Suprapubic skin (tissue), 4 donors: ENCODE measurements around the gene PRMT7. TPM values are rescaled to one million over a fixed set of nuclear protein-coding genes. Genes with fewer than 3 reads are reported as not detected.

Source experiments
- DNase-seq, 2 donors: peaks; one replicate each; pipeline ENCODE4 v3.0.0-alpha.2; 2019; ENCODE audit warnings: low spot score in 2 of 2
- H3K27ac ChIP-seq: fragments of 200-600 bp; sonication (generic); one replicate; pipeline ENCODE4 v1.5.1; 2019
- H3K27me3 ChIP-seq: fragments of 200-600 bp; sonication (generic); one replicate; pipeline ENCODE4 v1.5.1; 2019
- H3K36me3 ChIP-seq: fragments of 200-600 bp; sonication (generic); one replicate; pipeline ENCODE4 v1.5.1; 2019
- H3K4me1 ChIP-seq: fragments of 200-600 bp; sonication (generic); one replicate; pipeline ENCODE4 v1.5.1; 2019
- H3K4me3 ChIP-seq: fragments of 200-600 bp; sonication (generic); one replicate; pipeline ENCODE4 v1.5.1; 2019; ENCODE audit warnings: mild to moderate bottlenecking
- H3K9me3 ChIP-seq: fragments of 200-600 bp; sonication (generic); one replicate; pipeline ENCODE4 v1.5.1; 2019
- EP300 ChIP-seq: sonication (generic); formaldehyde crosslinking; IDR thresholded peaks from one replicate; pipeline ENCODE4 v1.6.1; 2017; ENCODE audit warnings: antibody characterized with exemption
- POLR2A ChIP-seq, 2 donors: fragments of 450-650 bp; IDR thresholded peaks; one replicate each; pipeline ENCODE4 v1.6.1; 2017; ENCODE audit warnings: antibody characterized with exemption in 2 of 2, mild to moderate bottlenecking in 2 of 2, moderate library complexity in 2 of 2
- POLR2AphosphoS5 ChIP-seq, 3 donors: sonication (generic); formaldehyde crosslinking; IDR thresholded peaks; one replicate each; pipeline ENCODE4 v1.6.1; 2017; ENCODE audit warnings: antibody characterized with exemption in 3 of 3
- WGBS: methylation state at CpG from one replicate; pipeline ENCODE4 v1.1.5; 2018; 5-methylcytosine and 5-hydroxymethylcytosine counted together
- total RNA-seq, 4 donors: library from RNA; depleted of rRNA; stranded (reverse); fragments of >200 nt; gene quantifications; one replicate each; pipeline ENCODE4 v1.1.0, GENCODE V29; 2016
- TF ChIP-seq, protein P1 (sequence below), 2 donors: fragments of 200-600 bp in 1 of 2; fragments of 450-650 bp in 1 of 2; sonication (generic) in 1 of 2; IDR thresholded peaks; one replicate each; pipeline ENCODE4 v1.5.1; 2016 to 2019; ENCODE audit warnings: antibody characterized with exemption in 2 of 2, mild to moderate bottlenecking in 1 of 2, moderate library complexity in 1 of 2

PRMT7 gene
- total RNA-seq, 4 donors from 2014 or later: 38.8 to 101 (median 69.9) TPM

DNA sequence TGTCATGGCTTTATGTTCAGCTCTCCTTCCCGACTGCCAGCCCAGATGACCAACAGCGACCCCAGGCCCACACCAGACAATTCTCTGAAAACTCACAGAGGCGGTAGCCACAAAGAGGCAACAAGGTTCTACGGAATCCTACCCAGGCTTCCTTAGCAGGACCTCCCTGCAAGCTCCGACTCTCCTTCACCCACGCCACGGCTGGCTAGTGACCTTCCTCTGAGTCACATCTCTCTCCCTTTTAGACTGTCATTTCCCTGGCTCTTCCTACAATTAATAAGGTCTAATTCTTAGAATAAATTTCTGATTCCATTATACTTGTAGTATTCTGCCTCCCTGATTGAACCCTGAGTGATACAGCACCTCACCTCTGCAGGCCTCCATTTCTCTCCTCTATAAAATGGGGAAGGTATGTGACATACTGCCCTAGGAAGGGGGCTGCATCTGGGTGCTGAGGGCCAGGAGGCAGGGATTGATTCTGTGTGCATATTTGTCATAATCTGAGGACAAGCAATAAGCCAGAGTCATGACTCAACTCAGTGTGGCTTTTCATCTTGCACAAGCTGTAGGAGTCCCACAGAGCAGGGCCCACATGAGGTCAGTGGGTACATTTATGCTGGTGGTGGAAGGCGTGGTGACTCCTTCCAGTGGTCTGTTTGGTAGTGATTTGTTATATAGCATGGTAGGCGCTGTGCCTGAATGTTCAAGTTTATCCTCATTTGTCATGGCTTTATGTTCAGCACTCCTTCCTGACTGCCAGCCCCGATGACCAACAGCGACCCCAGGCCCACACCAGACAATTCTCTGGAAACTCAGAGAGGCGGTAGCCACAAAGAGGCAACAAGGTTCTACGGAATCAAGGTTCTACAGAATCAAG lies 91.3 kb downstream of the PRMT7 start:
- H3K9me3 ChIP-seq: no peaks in the 10 kb centered on the region
- DNase-seq: no peak
- H3K27me3 ChIP-seq: no peaks in the 10 kb centered on the region
- no peaks in the 10 kb centered on the region for H3K36me3 ChIP-seq
- TF ChIP-seq POLR2A (IDR thresholded peaks at IDR 0.05) (no peak), POLR2AphosphoS5 (IDR thresholded peaks at IDR 0.05) (no peak)
- TF ChIP-seq, protein P1, sequence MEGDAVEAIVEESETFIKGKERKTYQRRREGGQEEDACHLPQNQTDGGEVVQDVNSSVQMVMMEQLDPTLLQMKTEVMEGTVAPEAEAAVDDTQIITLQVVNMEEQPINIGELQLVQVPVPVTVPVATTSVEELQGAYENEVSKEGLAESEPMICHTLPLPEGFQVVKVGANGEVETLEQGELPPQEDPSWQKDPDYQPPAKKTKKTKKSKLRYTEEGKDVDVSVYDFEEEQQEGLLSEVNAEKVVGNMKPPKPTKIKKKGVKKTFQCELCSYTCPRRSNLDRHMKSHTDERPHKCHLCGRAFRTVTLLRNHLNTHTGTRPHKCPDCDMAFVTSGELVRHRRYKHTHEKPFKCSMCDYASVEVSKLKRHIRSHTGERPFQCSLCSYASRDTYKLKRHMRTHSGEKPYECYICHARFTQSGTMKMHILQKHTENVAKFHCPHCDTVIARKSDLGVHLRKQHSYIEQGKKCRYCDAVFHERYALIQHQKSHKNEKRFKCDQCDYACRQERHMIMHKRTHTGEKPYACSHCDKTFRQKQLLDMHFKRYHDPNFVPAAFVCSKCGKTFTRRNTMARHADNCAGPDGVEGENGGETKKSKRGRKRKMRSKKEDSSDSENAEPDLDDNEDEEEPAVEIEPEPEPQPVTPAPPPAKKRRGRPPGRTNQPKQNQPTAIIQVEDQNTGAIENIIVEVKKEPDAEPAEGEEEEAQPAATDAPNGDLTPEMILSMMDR (IDR thresholded peaks at IDR 0.05): no peak
- 78% methylated on average over 12 of the region's 13 CpGs for WGBS
- H3K4me3 ChIP-seq: no peak overlapping the region
- no peaks in the 10 kb centered on the region for H3K4me1 ChIP-seq
- no peak overlapping the region for H3K27ac ChIP-seq

DNA sequence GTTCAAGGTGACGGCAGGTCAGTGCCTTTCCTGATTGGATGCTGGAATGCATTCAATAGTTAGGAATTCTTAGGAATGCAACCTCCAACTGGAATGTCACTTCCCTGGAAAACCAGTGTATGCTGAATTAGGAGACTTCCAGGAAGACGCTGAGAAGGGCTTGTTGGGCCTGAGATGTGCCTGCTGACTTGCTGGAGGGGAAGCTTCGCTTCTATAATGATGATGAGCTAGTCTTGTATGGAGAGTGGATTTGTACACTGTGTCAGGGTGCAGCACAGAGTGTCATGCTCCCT lies 91.9 kb downstream of the PRMT7 start:
- TF ChIP-seq POLR2AphosphoS5 (IDR thresholded peaks at IDR 0.05): no peak
- TF ChIP-seq EP300: no peak
- no peak for TF ChIP-seq POLR2A (IDR thresholded peaks at IDR 0.05)
- TF ChIP-seq, protein P1 (IDR thresholded peaks at IDR 0.05): no peak
- Histone ChIP-seq H3K9me3 (no peaks in the 10 kb centered on the region), H3K27me3 (no peaks in the 10 kb centered on the region), H3K4me1 (no peaks in the 10 kb centered on the region), H3K27ac (no peak overlapping the region), H3K36me3 (no peaks in the 10 kb centered on the region), H3K4me3 (no peak overlapping the region)
- 85% methylated on average over 3 of the region's 3 CpGs for WGBS
- no peak for DNase-seq

DNA sequence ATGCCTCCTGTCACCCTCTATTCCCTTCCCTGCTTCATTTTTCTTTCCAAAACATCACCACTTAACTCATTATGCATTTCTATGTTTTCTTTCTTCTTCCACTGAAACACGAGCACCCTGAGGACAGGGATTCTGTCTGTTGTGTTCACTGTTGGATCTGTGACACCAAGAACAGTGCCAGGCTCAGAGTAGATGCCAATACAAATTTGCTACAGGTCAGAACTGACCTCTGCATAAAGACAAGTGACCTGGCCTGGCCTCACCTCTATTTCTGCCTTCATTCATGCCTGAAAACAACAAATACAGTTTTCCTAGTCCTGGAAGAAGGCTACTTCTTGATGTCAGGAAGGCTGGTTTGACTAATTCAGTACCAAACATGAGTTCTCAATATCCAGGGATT lies 92.4 kb downstream of the PRMT7 start:
- Histone ChIP-seq H3K27ac (no peak overlapping the region), H3K9me3 (no peaks in the 10 kb centered on the region), H3K4me1 (no peaks in the 10 kb centered on the region), H3K27me3 (no peaks in the 10 kb centered on the region), H3K4me3 (no peak overlapping the region), H3K36me3 (no peaks in the 10 kb centered on the region)
- WGBS: 62% methylated on average over 1 of the region's 1 CpG
- TF ChIP-seq POLR2AphosphoS5 (IDR thresholded peaks at IDR 0.05): no peak
- TF ChIP-seq EP300: no peak
- no peak for TF ChIP-seq POLR2A (IDR thresholded peaks at IDR 0.05)
- TF ChIP-seq, protein P1 (IDR thresholded peaks at IDR 0.05): no peak
- DNase-seq: no peak

DNA sequence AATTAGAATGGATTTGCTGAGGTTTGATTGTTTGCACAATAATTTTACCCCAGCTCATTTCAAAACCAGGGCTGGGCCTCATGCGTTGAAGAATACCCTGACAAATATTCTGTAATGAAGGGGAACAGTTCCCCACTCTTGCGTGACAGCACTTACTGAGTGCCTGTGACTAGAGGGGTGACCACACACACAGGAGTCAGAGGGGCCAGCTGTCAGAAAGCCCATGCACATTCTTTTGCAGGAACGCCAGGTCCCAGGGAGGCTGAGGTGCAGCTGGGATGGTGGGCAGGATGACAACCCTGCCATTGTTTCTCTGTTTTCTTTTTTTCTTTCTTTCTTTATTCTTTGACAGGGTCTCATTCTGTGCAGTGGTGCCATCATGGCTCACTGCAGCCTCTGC lies 92.9 kb downstream of the PRMT7 start:
- H3K27me3 ChIP-seq: no peaks in the 10 kb centered on the region
- H3K27ac ChIP-seq: no peak overlapping the region
- 86% methylated on average over 3 of the region's 3 CpGs for WGBS
- no peak overlapping the region for H3K4me3 ChIP-seq
- DNase-seq: no peak
- no peaks in the 10 kb centered on the region for H3K36me3 ChIP-seq
- no peak for TF ChIP-seq EP300
- no peak for TF ChIP-seq POLR2AphosphoS5 (IDR thresholded peaks at IDR 0.05)
- TF ChIP-seq, protein P1 (IDR thresholded peaks at IDR 0.05): no peak
- no peak for TF ChIP-seq POLR2A (IDR thresholded peaks at IDR 0.05)
- H3K9me3 ChIP-seq: no peaks in the 10 kb centered on the region
- H3K4me1 ChIP-seq: no peaks in the 10 kb centered on the region

DNA sequence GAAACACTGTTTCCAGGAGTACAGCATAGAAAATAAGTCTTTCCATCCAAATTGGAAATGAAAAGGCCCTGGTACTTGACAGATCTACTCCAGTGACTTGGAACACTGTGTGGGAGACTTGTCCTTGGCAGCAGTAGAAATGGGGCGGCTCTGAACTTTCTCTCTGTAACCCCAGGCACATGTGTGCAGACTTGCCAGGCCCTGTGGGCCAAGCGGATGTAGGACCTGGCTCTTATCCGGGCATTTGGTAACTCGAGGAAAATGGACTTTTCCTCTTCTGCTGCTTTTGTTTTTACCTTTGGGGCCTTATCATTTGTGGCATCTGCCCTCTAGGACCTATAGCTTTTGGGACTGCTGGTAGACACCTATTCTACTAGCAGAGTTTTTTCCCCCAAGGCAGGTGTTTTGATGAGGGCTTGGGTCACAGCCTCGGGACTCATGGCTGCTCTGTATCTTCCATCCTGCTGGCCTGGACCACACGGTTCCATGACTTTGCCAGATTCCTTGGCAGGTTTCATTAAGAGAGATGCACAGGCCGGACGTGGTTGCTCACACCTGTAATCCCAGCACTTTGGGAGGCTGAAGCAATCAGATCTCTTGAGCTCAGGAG lies 94.0 kb downstream of the PRMT7 start:
- H3K27ac ChIP-seq: no peak overlapping the region
- no peak overlapping the region for H3K4me3 ChIP-seq
- TF ChIP-seq POLR2AphosphoS5 (IDR thresholded peaks at IDR 0.05) (no peak), EP300 (no peak)
- H3K4me1 ChIP-seq: no peaks in the 10 kb centered on the region
- H3K27me3 ChIP-seq: peaks cover 3% of the 10 kb centered on the region
- H3K36me3 ChIP-seq: no peaks in the 10 kb centered on the region
- DNase-seq: no peak
- WGBS: 45% methylated on average over 8 of the region's 8 CpGs
- no peaks in the 10 kb centered on the region for H3K9me3 ChIP-seq
